ENCODE data around the gene ZNF865. TPM values are rescaled to one million over a fixed set of nuclear protein-coding genes. Genes with fewer than 3 reads are reported as not detected.

The ZNF865 gene
- polyA plus RNA-seq, 1 donor (not counting 4 experiments of a cell fraction or from before 2014, with no cell fraction given): 1.1 TPM

DNA sequence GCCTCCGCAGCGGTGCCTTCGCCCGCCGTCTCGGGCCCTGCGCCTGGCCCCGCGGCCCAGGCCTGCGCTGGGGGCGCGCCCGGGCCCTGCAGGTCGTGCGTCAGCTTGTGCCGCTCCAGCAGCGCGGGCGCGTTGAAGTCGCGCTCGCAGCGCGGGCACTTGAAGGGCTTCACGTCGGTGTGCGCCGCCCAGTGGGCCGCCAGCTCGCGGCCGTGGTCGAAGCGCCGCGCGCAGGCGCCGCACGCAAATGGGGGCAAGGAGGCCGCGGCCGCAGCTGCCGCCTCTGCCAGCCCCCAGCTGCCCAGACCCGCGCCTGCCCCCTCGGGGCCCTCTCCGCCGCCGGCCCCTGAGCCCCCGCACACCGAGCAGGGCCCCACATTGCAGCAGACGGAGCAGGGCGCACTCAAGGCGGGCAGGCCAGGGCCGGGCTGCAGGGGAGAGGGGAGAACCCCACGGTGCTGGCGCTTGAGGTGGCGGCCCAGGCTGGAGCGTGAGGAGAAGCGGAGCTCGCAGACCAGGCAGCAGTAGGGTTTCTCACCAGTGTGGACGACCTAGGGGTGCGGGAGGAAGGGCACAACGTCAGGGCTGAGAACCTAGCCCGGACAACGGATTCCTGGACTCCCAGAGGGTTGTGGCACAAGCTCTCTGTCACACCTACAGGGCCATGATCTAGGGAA is 12.2 kb upstream of the ZNF865 start:
- no peaks in the 10 kb centered on the region for H4K20me1 ChIP-seq (ENCODE audit: control insufficient read depth, extremely low read depth, insufficient read depth, low read length)

DNA sequence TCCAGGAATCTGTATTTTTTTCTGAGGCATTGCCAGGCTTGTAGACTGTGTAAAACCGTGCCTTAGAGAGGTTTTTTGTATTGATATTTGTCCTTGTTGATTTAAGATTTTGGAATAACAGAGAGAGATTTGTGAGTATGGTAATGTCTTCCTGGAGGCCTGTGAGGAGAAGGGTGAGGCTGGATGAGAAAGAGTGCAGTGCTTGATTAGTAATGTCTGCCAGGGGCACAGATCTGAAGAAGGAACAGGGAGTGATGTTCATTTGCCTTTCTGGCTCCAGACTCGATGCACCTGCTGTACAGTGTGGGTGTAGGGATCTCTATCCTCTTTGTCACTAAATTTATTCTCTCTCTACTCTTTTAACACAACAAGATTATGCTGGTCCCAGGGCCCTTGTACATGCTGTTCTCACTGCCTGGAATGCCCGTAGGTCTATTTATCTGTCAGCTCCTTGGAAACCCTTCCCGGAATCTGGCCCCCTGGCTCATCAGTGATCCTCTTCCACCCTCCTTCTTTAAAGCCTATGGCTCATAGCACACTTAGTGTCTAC is 10.4 kb upstream of the ZNF865 start:
- DNase-seq (ENCODE audit: low read depth, low spot score) (no peak), FAIRE-seq (no peak)
- Histone ChIP-seq H3K27me3 (ENCODE audit: control insufficient read depth, extremely low read depth, insufficient read depth, low read length) (no peaks in the 10 kb centered on the region), H3K36me3 (ENCODE audit: control insufficient read depth in 2 of 2, extremely low read depth in 1 of 2, insufficient read depth in 2 of 2, low read length in 2 of 2) (peaks cover 5 to 13% of the 10 kb centered on the region in 2 experiments), H3K79me2 (ENCODE audit: control insufficient read depth, insufficient read depth, low read length) (no peaks in the 10 kb centered on the region), H3K9ac (ENCODE audit: control insufficient read depth, extremely low read depth, insufficient read depth, low read length) (no peak overlapping the region), H3K9me1 (ENCODE audit: control insufficient read depth, extremely low read depth, insufficient read depth, low read length) (no peaks in the 10 kb centered on the region), H4K20me1 (ENCODE audit: control insufficient read depth, extremely low read depth, insufficient read depth, low read length) (no peaks in the 10 kb centered on the region), H2AFZ (ENCODE audit: control insufficient read depth, low read length) (no peak overlapping the region), H3K4me2 (ENCODE audit: control insufficient read depth, extremely low read depth, insufficient read depth, low read depth, low read length) (no peak overlapping the region), H3K4me1 (ENCODE audit: control insufficient read depth, extremely low read depth, insufficient read depth, low read length) (no peaks in the 10 kb centered on the region), H3K27ac (ENCODE audit: control insufficient read depth, insufficient read depth, low read length) (no peak overlapping the region), H3K4me3 (ENCODE audit: control insufficient read depth in 2 of 3, extremely low read depth in 1 of 3, insufficient read depth in 2 of 3, low read depth in 1 of 3, low read length in 3 of 3) (no peak overlapping the region), H3K9me3 (ENCODE audit: control insufficient read depth, low read depth, low read length) (no peaks in the 10 kb centered on the region)
- dilution Hi-C loops (cut with MboI; ENCODE audit: extremely low pct_ligation_motif_present, low sequenced_read_pairs): no loop called here
- TF ChIP-seq, protein P1, sequence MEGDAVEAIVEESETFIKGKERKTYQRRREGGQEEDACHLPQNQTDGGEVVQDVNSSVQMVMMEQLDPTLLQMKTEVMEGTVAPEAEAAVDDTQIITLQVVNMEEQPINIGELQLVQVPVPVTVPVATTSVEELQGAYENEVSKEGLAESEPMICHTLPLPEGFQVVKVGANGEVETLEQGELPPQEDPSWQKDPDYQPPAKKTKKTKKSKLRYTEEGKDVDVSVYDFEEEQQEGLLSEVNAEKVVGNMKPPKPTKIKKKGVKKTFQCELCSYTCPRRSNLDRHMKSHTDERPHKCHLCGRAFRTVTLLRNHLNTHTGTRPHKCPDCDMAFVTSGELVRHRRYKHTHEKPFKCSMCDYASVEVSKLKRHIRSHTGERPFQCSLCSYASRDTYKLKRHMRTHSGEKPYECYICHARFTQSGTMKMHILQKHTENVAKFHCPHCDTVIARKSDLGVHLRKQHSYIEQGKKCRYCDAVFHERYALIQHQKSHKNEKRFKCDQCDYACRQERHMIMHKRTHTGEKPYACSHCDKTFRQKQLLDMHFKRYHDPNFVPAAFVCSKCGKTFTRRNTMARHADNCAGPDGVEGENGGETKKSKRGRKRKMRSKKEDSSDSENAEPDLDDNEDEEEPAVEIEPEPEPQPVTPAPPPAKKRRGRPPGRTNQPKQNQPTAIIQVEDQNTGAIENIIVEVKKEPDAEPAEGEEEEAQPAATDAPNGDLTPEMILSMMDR (optimal IDR thresholded peaks at IDR 0.05 in 1 of 3, IDR thresholded peaks at IDR 0.05 in 1 of 3, conservative IDR thresholded peaks at IDR 0.05 in 1 of 3; ENCODE audit: extremely low read depth in 1 of 3, insufficient read depth in 2 of 3, low read length in 3 of 3): no peak
- TF ChIP-seq EZH2 (IDR thresholded peaks at IDR 0.05; ENCODE audit: low read length): no peak

More for the DNA sequence above, 12.2 kb upstream of the ZNF865 start:
- peaks cover 5 to 13% of the 10 kb centered on the region in 2 experiments for H3K36me3 ChIP-seq (ENCODE audit: control insufficient read depth in 2 of 2, extremely low read depth in 1 of 2, insufficient read depth in 2 of 2, low read length in 2 of 2)
- H3K4me1 ChIP-seq (ENCODE audit: control insufficient read depth, extremely low read depth, insufficient read depth, low read length): no peaks in the 10 kb centered on the region
- H3K79me2 ChIP-seq (ENCODE audit: control insufficient read depth, insufficient read depth, low read length): no peaks in the 10 kb centered on the region
- TF ChIP-seq, protein P1 (optimal IDR thresholded peaks at IDR 0.05 in 1 of 3, IDR thresholded peaks at IDR 0.05 in 1 of 3, conservative IDR thresholded peaks at IDR 0.05 in 1 of 3; ENCODE audit: extremely low read depth in 1 of 3, insufficient read depth in 2 of 3, low read length in 3 of 3): no peak
- TF ChIP-seq EZH2 (IDR thresholded peaks at IDR 0.05; ENCODE audit: low read length): no peak
- DNase-seq (ENCODE audit: low read depth, low spot score) (no peak), FAIRE-seq (no peak)
- H3K27ac ChIP-seq (ENCODE audit: control insufficient read depth, insufficient read depth, low read length): no peak overlapping the region
- dilution Hi-C loops (cut with MboI; ENCODE audit: extremely low pct_ligation_motif_present, low sequenced_read_pairs): no loop called here
- no peak overlapping the region for H2AFZ ChIP-seq (ENCODE audit: control insufficient read depth, low read length)
- H3K4me2 ChIP-seq (ENCODE audit: control insufficient read depth, extremely low read depth, insufficient read depth, low read depth, low read length): no peak overlapping the region
- no peaks in the 10 kb centered on the region for H3K27me3 ChIP-seq (ENCODE audit: control insufficient read depth, extremely low read depth, insufficient read depth, low read length)
- H3K4me3 ChIP-seq (ENCODE audit: control insufficient read depth in 2 of 3, extremely low read depth in 1 of 3, insufficient read depth in 2 of 3, low read depth in 1 of 3, low read length in 3 of 3): no peak overlapping the region
- no peaks in the 10 kb centered on the region for H3K9me1 ChIP-seq (ENCODE audit: control insufficient read depth, extremely low read depth, insufficient read depth, low read length)
- H3K9ac ChIP-seq (ENCODE audit: control insufficient read depth, extremely low read depth, insufficient read depth, low read length): no peak overlapping the region
- H3K9me3 ChIP-seq (ENCODE audit: control insufficient read depth, low read depth, low read length): no peaks in the 10 kb centered on the region
